HEK293 (cell line): ENCODE results near the gene ADNP.

Experiments used
- CTCF ChIA-PET: fragments of 350-600 bp; formaldehyde crosslinking; extraction: SDS; loops from one replicate; lab custom pipeline; 2021; ENCODE audit warnings: antibody characterized with exemption; lab: Yijun Ruan, JAX
- POLR2A ChIA-PET: fragments of 300-600 bp; formaldehyde crosslinking; extraction: SDS; loops from one replicate; lab custom pipeline; 2020; ENCODE audit warnings: antibody characterized with exemption, inconsistent platforms; lab: Yijun Ruan, JAX
- H3K27ac ChIP-seq: fragments of 200-500 bp; sonication (Bioruptor generic); 2 replicates; pipeline ENCODE4 v1.5.1; 2014; ENCODE audit warnings: low read depth, low read length, control low read depth, inconsistent platforms; ENCODE audit errors: extremely low read depth
- H3K36me3 ChIP-seq, 2 experiments: fragments of 200-500 bp in 1 of 2; sonication (Bioruptor generic) in 1 of 2; 1 replicate in 1 of 2; 2 replicates in 1 of 2; pipeline ENCODE4 v1.5.1; 2014 to 2017; ENCODE audit warnings: inconsistent platforms in 2 of 2, low read length in 2 of 2; ENCODE audit not compliant: control insufficient read depth in 2 of 2, insufficient read depth in 1 of 2
- H3K4me1 ChIP-seq: fragments of 200-500 bp; sonication (Bioruptor generic); 2 replicates; pipeline ENCODE4 v1.5.1; 2014; ENCODE audit warnings: mild to moderate bottlenecking, low read length, inconsistent platforms; ENCODE audit not compliant: control insufficient read depth, insufficient read depth
- H3K4me3 ChIP-seq: 2 replicates; pipeline ENCODE4 v1.5.1; 2011; ENCODE audit warnings: low read depth, mild to moderate bottlenecking, control low read depth, low read length, moderate library complexity
- H3K9me3 ChIP-seq: fragments of 200-500 bp; sonication (Bioruptor generic); 2 replicates; pipeline ENCODE4 v1.5.1; 2014; ENCODE audit warnings: low read depth, low read length, inconsistent platforms; ENCODE audit not compliant: control insufficient read depth, insufficient read depth
- GFI1B ChIP-seq: fragments of 450-650 bp; formaldehyde crosslinking; IDR thresholded peaks from 2 replicates; pipeline ENCODE4 v1.5.1; 2016; ENCODE audit warnings: missing biosample characterization, missing genetic modification characterization
- GLI4 ChIP-seq: fragments of 450-650 bp; formaldehyde crosslinking; IDR thresholded peaks from 2 replicates; pipeline ENCODE4 v1.5.1; 2016; ENCODE audit warnings: missing biosample characterization, missing genetic modification characterization
- KLF8 ChIP-seq: fragments of 450-650 bp; formaldehyde crosslinking; IDR thresholded peaks from 2 replicates; pipeline ENCODE4 v1.5.1; 2016; ENCODE audit warnings: missing biosample characterization, missing genetic modification characterization
- MEIS1 ChIP-seq: sonication (generic); formaldehyde crosslinking; IDR thresholded peaks from 2 replicates; pipeline ENCODE4 v1.8.1; 2022; ENCODE audit warnings: missing genetic modification reagents, mild to moderate bottlenecking, borderline replicate concordance
- OSR2 ChIP-seq: fragments of 450-650 bp; formaldehyde crosslinking; IDR thresholded peaks from 2 replicates; pipeline ENCODE4 v1.5.1; 2016; ENCODE audit warnings: missing biosample characterization, missing genetic modification characterization
- SETDB1 ChIP-seq: IDR thresholded peaks from one replicate; pipeline ENCODE4 v1.6.1; 2017; ENCODE audit warnings: mild to moderate bottlenecking, low read length, moderate library complexity, mixed read lengths; ENCODE audit not compliant: insufficient read length
- SP3 ChIP-seq: fragments of 450-650 bp; formaldehyde crosslinking; IDR thresholded peaks from 2 replicates; pipeline ENCODE4 v1.5.1; 2016; ENCODE audit warnings: missing biosample characterization, missing genetic modification characterization
- ZBTB17 ChIP-seq: fragments of 450-650 bp; formaldehyde crosslinking; IDR thresholded peaks from 2 replicates; pipeline ENCODE4 v1.5.1; 2016; ENCODE audit warnings: missing biosample characterization, missing genetic modification characterization
- ZBTB6 ChIP-seq: fragments of 450-650 bp; formaldehyde crosslinking; IDR thresholded peaks from 2 replicates; pipeline ENCODE4 v1.5.1; 2017; ENCODE audit warnings: missing biosample characterization, missing genetic modification characterization
- ZBTB8A ChIP-seq: fragments of 450-650 bp; formaldehyde crosslinking; IDR thresholded peaks from 2 replicates; pipeline ENCODE4 v1.5.1; 2016; ENCODE audit warnings: missing biosample characterization, missing genetic modification characterization
- ZFHX2 ChIP-seq: fragments of 450-650 bp; formaldehyde crosslinking; conservative IDR thresholded peaks from 2 replicates; pipeline ENCODE4 v1.5.1; 2016; ENCODE audit warnings: missing biosample characterization, missing genetic modification characterization
- ZFP69B ChIP-seq: fragments of 450-650 bp; formaldehyde crosslinking; IDR thresholded peaks from 2 replicates; pipeline ENCODE4 v1.5.1; 2016; ENCODE audit warnings: missing biosample characterization, missing genetic modification characterization
- ZNF133 ChIP-seq: fragments of 450-650 bp; formaldehyde crosslinking; IDR thresholded peaks from 2 replicates; pipeline ENCODE4 v1.5.1; 2016; ENCODE audit warnings: missing biosample characterization, missing genetic modification characterization
- ZNF274 ChIP-seq, 2 experiments: fragments of 200-500 bp in 1 of 2; fragments of 450-650 bp in 1 of 2; sonication (Bioruptor generic) in 1 of 2; formaldehyde crosslinking in 1 of 2; IDR thresholded peaks; 2 replicates each; pipeline versions ENCODE4 v1.5.1 to v1.6.1; 2014 to 2016; ENCODE audit warnings: borderline replicate concordance in 1 of 2, inconsistent platforms in 1 of 2, low read length in 1 of 2, missing biosample characterization in 1 of 2, missing genetic modification characterization in 1 of 2
- ZNF423 ChIP-seq: fragments of 450-650 bp; formaldehyde crosslinking; IDR thresholded peaks from 2 replicates; pipeline ENCODE4 v1.5.1; 2016; ENCODE audit warnings: missing biosample characterization, missing genetic modification characterization
- ZNF449 ChIP-seq: fragments of 450-650 bp; formaldehyde crosslinking; IDR thresholded peaks from 2 replicates; pipeline ENCODE4 v1.5.1; 2017; ENCODE audit warnings: missing biosample characterization, mild to moderate bottlenecking, missing genetic modification characterization, moderate library complexity
- ZNF514 ChIP-seq: fragments of 450-650 bp; formaldehyde crosslinking; IDR thresholded peaks from 2 replicates; pipeline ENCODE4 v1.5.1; 2016; ENCODE audit warnings: missing biosample characterization, missing genetic modification characterization
- ZNF529 ChIP-seq: fragments of 450-650 bp; formaldehyde crosslinking; IDR thresholded peaks from 2 replicates; pipeline ENCODE4 v1.5.1; 2017; ENCODE audit warnings: missing genetic modification characterization, missing biosample characterization; ENCODE audit not compliant: insufficient replicate concordance
- ZNF555 ChIP-seq: fragments of 450-650 bp; formaldehyde crosslinking; conservative IDR thresholded peaks from 2 replicates; pipeline ENCODE4 v1.5.1; 2017; ENCODE audit warnings: missing biosample characterization, mild to moderate bottlenecking, missing genetic modification characterization, inconsistent platforms
- ZNF660 ChIP-seq: fragments of 450-650 bp; IDR thresholded peaks from 2 replicates; pipeline ENCODE4 v1.5.1; 2018; ENCODE audit warnings: missing biosample characterization, mild to moderate bottlenecking, missing genetic modification characterization
- ZSCAN16 ChIP-seq: fragments of 450-650 bp; formaldehyde crosslinking; IDR thresholded peaks from 2 replicates; pipeline ENCODE4 v1.5.1; 2016; ENCODE audit warnings: missing biosample characterization, missing genetic modification characterization
- ZSCAN18 ChIP-seq: fragments of 450-650 bp; formaldehyde crosslinking; IDR thresholded peaks from 2 replicates; pipeline ENCODE4 v1.5.1; 2016; ENCODE audit warnings: missing biosample characterization, missing genetic modification characterization
- TF ChIP-seq, protein P1 (sequence below): fragments of 450-650 bp; formaldehyde crosslinking; conservative IDR thresholded peaks from 2 replicates; pipeline ENCODE4 v1.5.1; 2016; ENCODE audit warnings: low read depth, missing biosample characterization, missing genetic modification characterization
- TF ChIP-seq, protein P2 (sequence below): fragments of 450-650 bp; IDR thresholded peaks from 2 replicates; pipeline ENCODE4 v1.5.1; 2018; ENCODE audit warnings: missing biosample characterization, missing genetic modification characterization
- TF ChIP-seq, protein P3 (sequence below): fragments of 450-650 bp; formaldehyde crosslinking; IDR thresholded peaks from 2 replicates; pipeline ENCODE4 v1.5.1; 2016; ENCODE audit warnings: missing biosample characterization, missing genetic modification characterization

The ADNP gene

DNA sequence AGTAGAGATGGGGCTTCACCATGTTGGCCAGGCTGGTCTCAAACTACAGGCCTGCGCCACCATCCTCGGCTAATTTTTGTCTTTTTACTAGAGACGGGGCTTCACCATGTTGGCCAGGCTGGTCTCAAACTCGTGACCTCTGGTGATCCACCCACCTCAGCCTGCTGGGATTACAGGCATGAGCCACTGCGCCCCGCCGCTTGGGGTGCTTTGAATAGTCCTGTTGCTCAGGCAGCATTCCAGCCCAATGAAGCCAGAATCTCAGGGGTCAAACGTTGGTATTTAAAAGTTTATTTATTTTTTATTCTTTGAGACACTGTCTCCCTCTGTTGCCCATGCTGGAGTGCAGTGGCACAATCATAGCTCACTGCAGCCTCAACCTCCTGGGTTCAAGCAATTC, 38.7 kb upstream of the ADNP start:
- H3K4me3 ChIP-seq, result no peak overlapping the region
- H3K9me3 ChIP-seq, result no peaks in the 10 kb centered on the region
- ChIA-PET CTCF (no interaction called here), POLR2A (no interaction called here)
- no peaks in the 10 kb centered on the region for H3K36me3 ChIP-seq
- no peak overlapping the region for H3K27ac ChIP-seq
- no peaks in the 10 kb centered on the region for H3K4me1 ChIP-seq
- no peak for TF ChIP-seq ZNF529 (tag by site-specific recombination)
- no peak for TF ChIP-seq MEIS1 (CRISPR knock-in tag)
- TF ChIP-seq ZNF514 (tag by site-specific recombination), result no peak
- no peak for TF ChIP-seq ZNF423 (tag by site-specific recombination)
- no peak for TF ChIP-seq ZFHX2 (tag by site-specific recombination)
- no peak for TF ChIP-seq ZNF133 (tag by site-specific recombination)
- no peak for TF ChIP-seq ZNF660 (tag by site-specific recombination)
- TF ChIP-seq GFI1B (tag by site-specific recombination), result no peak
- no peak for TF ChIP-seq ZSCAN18
- no peak for TF ChIP-seq ZNF274 (IDR thresholded peaks at IDR 0.05; ENCODE audit: low read length)
- TF ChIP-seq ZNF274 (tag by site-specific recombination; IDR thresholded peaks at IDR 0.05; ENCODE audit: borderline replicate concordance), result no peak
- TF ChIP-seq ZBTB8A (tag by site-specific recombination), result no peak
- no peak for TF ChIP-seq ZBTB17 (tag by site-specific recombination)
- TF ChIP-seq ZNF449 (tag by site-specific recombination), result no peak
- no peak for TF ChIP-seq OSR2 (tag by site-specific recombination)
- no peak for TF ChIP-seq ZNF555 (tag by site-specific recombination)
- no peak for TF ChIP-seq ZFP69B (tag by site-specific recombination)
- TF ChIP-seq, protein P1, sequence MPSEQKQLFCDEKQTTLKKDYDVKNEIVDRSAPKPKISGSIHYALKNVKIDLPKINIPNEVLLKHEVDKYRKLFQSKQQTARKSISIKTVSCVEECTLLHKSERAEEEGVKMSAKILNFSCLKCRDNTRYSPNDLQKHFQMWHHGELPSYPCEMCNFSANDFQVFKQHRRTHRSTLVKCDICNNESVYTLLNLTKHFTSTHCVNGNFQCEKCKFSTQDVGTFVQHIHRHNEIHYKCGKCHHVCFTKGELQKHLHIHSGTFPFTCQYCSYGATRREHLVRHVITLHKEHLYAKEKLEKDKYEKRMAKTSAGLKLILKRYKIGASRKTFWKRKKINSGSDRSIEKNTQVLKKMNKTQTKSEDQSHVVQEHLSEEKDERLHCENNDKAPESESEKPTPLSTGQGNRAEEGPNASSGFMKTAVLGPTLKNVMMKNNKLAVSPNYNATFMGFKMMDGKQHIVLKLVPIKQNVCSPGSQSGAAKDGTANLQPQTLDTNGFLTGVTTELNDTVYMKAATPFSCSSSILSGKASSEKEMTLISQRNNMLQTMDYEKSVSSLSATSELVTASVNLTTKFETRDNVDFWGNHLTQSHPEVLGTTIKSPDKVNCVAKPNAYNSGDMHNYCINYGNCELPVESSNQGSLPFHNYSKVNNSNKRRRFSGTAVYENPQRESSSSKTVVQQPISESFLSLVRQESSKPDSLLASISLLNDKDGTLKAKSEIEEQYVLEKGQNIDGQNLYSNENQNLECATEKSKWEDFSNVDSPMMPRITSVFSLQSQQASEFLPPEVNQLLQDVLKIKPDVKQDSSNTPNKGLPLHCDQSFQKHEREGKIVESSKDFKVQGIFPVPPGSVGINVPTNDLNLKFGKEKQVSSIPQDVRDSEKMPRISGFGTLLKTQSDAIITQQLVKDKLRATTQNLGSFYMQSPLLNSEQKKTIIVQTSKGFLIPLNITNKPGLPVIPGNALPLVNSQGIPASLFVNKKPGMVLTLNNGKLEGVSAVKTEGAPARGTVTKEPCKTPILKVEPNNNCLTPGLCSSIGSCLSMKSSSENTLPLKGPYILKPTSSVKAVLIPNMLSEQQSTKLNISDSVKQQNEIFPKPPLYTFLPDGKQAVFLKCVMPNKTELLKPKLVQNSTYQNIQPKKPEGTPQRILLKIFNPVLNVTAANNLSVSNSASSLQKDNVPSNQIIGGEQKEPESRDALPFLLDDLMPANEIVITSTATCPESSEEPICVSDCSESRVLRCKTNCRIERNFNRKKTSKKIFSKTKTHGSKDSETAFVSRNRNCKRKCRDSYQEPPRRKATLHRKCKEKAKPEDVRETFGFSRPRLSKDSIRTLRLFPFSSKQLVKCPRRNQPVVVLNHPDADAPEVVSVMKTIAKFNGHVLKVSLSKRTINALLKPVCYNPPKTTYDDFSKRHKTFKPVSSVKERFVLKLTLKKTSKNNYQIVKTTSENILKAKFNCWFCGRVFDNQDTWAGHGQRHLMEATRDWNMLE (tag by site-specific recombination), result no peak
- TF ChIP-seq, all 188 proteins: peak for 0

- no peaks in the 10 kb centered on the region for H3K4me1 ChIP-seq
- ChIA-PET CTCF (interaction anchor here (0.6 to 2.5 kb wide), 3 partner anchors 12 to 117 kb away, joined by 3 to 12 read pairs (median 7); no protein-coding TSS in a partner anchor), POLR2A (no interaction called here)
- H3K36me3 ChIP-seq, result no peaks in the 10 kb centered on the region
- no peak overlapping the region for H3K27ac ChIP-seq
- no peaks in the 10 kb centered on the region for H3K9me3 ChIP-seq
- no peak overlapping the region for H3K4me3 ChIP-seq
- no peak for TF ChIP-seq KLF8
- TF ChIP-seq, protein P2, sequence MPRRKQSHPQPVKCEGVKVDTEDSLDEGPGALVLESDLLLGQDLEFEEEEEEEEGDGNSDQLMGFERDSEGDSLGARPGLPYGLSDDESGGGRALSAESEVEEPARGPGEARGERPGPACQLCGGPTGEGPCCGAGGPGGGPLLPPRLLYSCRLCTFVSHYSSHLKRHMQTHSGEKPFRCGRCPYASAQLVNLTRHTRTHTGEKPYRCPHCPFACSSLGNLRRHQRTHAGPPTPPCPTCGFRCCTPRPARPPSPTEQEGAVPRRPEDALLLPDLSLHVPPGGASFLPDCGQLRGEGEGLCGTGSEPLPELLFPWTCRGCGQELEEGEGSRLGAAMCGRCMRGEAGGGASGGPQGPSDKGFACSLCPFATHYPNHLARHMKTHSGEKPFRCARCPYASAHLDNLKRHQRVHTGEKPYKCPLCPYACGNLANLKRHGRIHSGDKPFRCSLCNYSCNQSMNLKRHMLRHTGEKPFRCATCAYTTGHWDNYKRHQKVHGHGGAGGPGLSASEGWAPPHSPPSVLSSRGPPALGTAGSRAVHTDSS (tag by site-specific recombination), result no peak
- no peak for TF ChIP-seq GLI4 (tag by site-specific recombination)
- TF ChIP-seq SETDB1, result no peak
- TF ChIP-seq SP3 (tag by site-specific recombination), result no peak
- no peak for TF ChIP-seq ZBTB6
- TF ChIP-seq ZSCAN16 (tag by site-specific recombination), result no peak
- TF ChIP-seq, protein P3, sequence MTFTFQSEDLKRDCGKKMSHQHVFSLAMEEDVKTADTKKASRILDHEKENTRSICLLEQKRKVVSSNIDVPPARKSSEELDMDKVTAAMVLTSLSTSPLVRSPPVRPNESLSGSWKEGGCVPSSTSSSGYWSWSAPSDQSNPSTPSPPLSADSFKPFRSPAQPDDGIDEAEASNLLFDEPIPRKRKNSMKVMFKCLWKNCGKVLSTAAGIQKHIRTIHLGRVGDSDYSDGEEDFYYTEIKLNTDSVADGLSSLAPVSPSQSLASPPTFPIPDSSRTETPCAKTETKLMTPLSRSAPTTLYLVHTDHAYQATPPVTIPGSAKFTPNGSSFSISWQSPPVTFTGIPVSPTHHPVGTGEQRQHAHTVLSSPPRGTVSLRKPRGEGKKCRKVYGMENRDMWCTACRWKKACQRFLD, result no peak
These were observed 38.2 kb upstream of the ADNP start for GRCh38 chr20:50969435-50969834.
